Fibroblast of villous mesenchyme (primary cell): Measurements from ENCODE around the gene SLC22A16. TPM values are rescaled to one million over a fixed set of nuclear protein-coding genes. Genes with fewer than 3 reads are reported as not detected.
"Not testable (repeated sequence)": the region's sequence is repeated elsewhere in the genome, so short reads cannot be mapped to it uniquely, and the experiment has no call there.

Experiments
- DNase-seq: peaks from one replicate; pipeline ENCODE4 v3.0.0-alpha.2; 2010; ENCODE audit warnings: low read depth
- H3K4me3 ChIP-seq: 2 replicates; pipeline ENCODE4 v1.5.1; 2011; ENCODE audit warnings: low read depth, mild to moderate bottlenecking, low read length
- total RNA-seq: library from RNA; depleted of rRNA; stranded (reverse); fragments of >200 nt; gene quantifications from 2 replicates; pipeline ENCODE4 v1.2.3, GENCODE V29; 2012
- TF ChIP-seq, protein P1 (sequence below): IDR thresholded peaks from 2 replicates; pipeline ENCODE4 v1.5.1; 2012; ENCODE audit warnings: low read depth, mild to moderate bottlenecking, low read length; ENCODE audit not compliant: insufficient read depth

Gene SLC22A16
- total RNA-seq, 1 donor = not detected

- H3K4me3 ChIP-seq = no peak overlapping the region
- DNase-seq = no peak
- TF ChIP-seq, protein P1, sequence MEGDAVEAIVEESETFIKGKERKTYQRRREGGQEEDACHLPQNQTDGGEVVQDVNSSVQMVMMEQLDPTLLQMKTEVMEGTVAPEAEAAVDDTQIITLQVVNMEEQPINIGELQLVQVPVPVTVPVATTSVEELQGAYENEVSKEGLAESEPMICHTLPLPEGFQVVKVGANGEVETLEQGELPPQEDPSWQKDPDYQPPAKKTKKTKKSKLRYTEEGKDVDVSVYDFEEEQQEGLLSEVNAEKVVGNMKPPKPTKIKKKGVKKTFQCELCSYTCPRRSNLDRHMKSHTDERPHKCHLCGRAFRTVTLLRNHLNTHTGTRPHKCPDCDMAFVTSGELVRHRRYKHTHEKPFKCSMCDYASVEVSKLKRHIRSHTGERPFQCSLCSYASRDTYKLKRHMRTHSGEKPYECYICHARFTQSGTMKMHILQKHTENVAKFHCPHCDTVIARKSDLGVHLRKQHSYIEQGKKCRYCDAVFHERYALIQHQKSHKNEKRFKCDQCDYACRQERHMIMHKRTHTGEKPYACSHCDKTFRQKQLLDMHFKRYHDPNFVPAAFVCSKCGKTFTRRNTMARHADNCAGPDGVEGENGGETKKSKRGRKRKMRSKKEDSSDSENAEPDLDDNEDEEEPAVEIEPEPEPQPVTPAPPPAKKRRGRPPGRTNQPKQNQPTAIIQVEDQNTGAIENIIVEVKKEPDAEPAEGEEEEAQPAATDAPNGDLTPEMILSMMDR = no peak
Observed at GRCh38 chr6:110491299-110491643, 14.9 kb upstream of the SLC22A16 start.

DNA sequence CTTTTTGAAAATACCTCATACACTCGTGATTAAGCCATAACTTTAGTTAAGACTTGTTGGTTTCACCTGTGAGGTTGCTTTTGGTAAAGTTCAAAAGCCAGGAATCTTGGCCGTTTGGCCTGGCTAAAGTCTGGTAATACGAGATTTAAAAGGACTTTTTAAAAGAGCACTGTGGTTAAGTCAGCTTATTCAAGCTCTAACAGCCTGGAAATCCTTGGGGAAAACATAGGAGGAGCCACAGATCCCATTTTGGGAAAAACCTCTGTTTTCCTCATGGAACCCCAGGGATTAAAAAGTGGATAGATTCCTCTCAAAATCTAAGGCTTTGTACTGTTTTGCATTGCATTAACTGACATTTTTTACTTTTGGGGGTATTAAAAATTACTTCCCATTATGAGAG, 13.7 kb upstream of the SLC22A16 start:
- DNase-seq = no peak
- no peak overlapping the region for H3K4me3 ChIP-seq
- TF ChIP-seq, protein P1 = no peak

DNA sequence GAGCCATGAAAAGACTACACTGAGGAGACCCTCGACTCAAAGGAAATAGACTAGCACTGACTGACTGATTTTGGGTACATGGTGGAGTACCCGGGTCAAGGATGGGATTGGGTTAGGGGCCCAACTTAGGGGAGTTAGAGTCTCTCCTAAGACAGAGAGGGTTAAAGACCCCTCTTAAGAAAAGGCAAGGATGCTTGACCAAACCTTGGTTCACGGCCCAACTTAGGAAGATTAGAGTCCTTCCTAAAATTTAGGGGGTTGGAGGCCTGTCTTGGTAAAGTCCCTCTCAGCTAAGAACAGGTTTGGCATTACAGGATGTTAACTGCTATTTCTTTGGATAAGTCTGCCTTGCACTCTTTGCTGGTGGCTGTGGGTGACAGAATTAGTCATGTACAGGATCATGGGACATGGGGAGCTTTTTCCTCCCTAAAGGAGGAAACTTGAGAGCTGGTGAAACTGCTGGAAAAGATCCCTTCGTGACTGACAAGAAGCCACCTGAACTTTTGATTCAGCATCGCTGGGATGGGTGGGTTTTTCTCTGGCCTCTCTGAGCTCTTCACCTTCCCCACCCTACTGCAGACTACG, 12.3 kb upstream of the SLC22A16 start:
- no peak for DNase-seq
- TF ChIP-seq, protein P1 = no peak
- H3K4me3 ChIP-seq = no peak overlapping the region

DNA sequence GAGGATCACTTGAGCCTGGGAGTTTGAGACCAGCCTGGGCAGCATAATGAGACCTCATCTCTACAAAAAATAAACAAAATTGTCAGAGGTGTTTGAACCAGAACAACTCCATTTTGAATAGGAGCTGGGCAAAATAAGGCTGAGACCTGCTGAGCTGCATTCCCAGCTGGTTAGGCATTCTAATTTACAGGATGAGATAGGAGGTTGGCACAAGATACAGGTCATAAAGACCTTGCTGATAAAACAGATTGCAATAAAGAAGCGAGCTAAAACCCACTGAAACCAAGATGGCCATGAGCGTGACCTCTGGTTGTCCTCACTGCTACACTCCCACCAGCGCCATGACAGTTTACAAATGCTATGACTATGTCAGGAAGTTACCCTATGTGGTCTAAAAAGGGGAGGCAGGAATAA, 11.6 kb upstream of the SLC22A16 start:
- H3K4me3 ChIP-seq, DNase-seq: not testable (repeated sequence)

DNA sequence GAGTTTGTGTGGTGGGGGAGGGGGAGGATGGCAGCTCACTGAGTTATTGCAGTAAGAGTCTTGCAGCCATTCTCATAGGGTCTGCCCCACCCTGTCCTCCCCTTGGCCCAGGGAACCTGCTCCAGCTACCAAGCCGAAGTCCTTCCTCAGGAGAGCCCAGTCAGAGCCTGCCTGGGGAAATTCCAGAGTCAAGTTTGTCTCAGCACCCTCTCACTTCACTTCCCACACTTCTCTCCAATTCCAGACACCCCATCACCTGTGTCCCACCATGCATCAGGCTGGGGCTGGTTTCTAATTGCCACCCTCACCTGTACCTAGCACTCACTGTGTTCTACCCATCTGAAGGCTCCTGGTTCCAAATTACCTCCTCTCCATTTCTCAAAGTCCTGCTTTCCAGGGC, 10.3 kb upstream of the SLC22A16 start:
- TF ChIP-seq, protein P1 = no peak
- no peak for DNase-seq
- H3K4me3 ChIP-seq = no peak overlapping the region

DNA sequence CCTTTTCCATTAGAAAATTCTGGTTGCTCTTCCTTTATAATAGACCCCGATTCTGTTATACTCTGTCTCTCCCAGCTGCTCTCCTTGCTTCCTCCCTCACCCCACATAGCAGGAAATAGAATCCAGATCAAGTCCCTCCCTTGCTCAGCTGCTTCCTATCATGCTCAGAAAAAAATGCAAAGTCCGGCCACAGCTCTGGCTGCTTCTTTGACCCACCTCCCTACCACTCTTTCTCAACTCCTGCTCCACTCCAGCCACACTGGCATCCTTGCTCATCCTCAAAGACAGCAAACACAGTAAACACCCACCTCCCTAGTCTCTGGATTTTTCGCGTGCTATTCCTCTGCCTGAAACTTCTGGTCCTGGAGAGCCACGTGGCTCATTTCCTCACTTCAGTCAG, 9.1 kb upstream of the SLC22A16 start:
- no peak overlapping the region for H3K4me3 ChIP-seq
- DNase-seq = no peak
- TF ChIP-seq, protein P1 = no peak

- DNase-seq = peak; percentile 13
- TF ChIP-seq, protein P1 = no peak
Observed at GRCh38 chr6:110484321-110484720, 7.9 kb upstream of the SLC22A16 start.

More at GRCh38 chr6:110484321-110484720, 7.9 kb upstream of the SLC22A16 start:
- no peak overlapping the region for H3K4me3 ChIP-seq
